Tibial nerve (tissue), 4 donors: ENCODE data around the gene ZNF618.

Experiments used
- CTCF ChIP-seq, 5 experiments: fragments of 200-600 bp in 3 of 5; fragments of 450-650 bp in 2 of 5; sonication (generic) in 3 of 5; IDR thresholded peaks; one replicate each; pipeline ENCODE4 v1.5.1; 2016 to 2019; ENCODE audit warnings: antibody characterized with exemption in 5 of 5, mild to moderate bottlenecking in 3 of 5, moderate library complexity in 2 of 5
- EP300 ChIP-seq, 2 donors: sonication (generic); formaldehyde crosslinking; IDR thresholded peaks; one replicate each; pipeline ENCODE4 v1.6.1; 2017; ENCODE audit warnings: antibody characterized with exemption in 2 of 2, mild to moderate bottlenecking in 1 of 2
- POLR2A ChIP-seq, 2 donors: fragments of 450-650 bp; IDR thresholded peaks; one replicate each; pipeline ENCODE4 v1.6.1; 2017; ENCODE audit warnings: antibody characterized with exemption in 2 of 2, mild to moderate bottlenecking in 2 of 2, moderate library complexity in 2 of 2

GRCh38 chr9:113986931-113987330 is 110.8 kb downstream of the ZNF618 start:
- TF ChIP-seq POLR2A (IDR thresholded peaks at IDR 0.05): no peak
- TF ChIP-seq EP300 (IDR thresholded peaks at IDR 0.05): no peak
- no peak for TF ChIP-seq CTCF (IDR thresholded peaks at IDR 0.05)
